Measurements from ENCODE around the gene KLHL41. TPM values are rescaled to one million over a fixed set of nuclear protein-coding genes. Genes with fewer than 3 reads are reported as not detected.
"Not testable (repeated sequence)": the region's sequence is repeated elsewhere in the genome, so short reads cannot be mapped to it uniquely, and the experiment has no call there.

The KLHL41 gene
- polyA plus RNA-seq, 1 donor from 2014 or later: 2.3 TPM

DNA sequence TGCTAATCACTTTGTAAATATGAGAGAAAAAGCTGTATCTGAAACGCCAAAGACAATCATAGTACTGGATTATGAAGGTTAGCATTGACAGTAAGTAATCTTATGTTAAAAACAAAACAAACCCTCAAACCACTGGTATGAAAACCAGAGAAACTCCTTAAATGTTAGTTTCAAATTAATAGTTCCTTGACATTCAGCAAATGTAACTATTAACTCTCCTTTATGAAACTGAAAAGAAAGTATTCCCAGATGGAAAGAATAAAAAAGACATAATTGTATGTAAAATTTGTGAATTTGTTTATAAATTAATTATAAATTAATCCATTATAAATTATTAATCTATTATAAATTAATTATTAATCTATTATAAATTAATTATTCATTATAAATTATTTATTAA, 51.9 kb downstream of the KLHL41 start:
- Histone ChIP-seq H3K27ac (ENCODE audit: low read length) (no peak overlapping the region), H3K27me3 (ENCODE audit: insufficient read depth, low read depth, low read length) (no peaks in the 10 kb centered on the region), H3K36me3 (ENCODE audit: insufficient read depth, low read length) (peaks cover 6% of the 10 kb centered on the region), H3K4me3 (ENCODE audit: low read length) (no peak overlapping the region), H3K9ac (ENCODE audit: low read length) (no peak overlapping the region), H3K9me2 (ENCODE audit: insufficient read depth, low read length) (no peaks in the 10 kb centered on the region), H3K4me2 (ENCODE audit: low read length) (no peak overlapping the region), H3K79me2 (replicated peaks; ENCODE audit: insufficient read depth, low read length) (no peaks in the 10 kb centered on the region), H4K20me1 (ENCODE audit: insufficient read depth) (no peaks in the 10 kb centered on the region), H3F3A (ENCODE audit: insufficient read depth, low read length, poor library complexity, severe bottlenecking) (no peaks in the 10 kb centered on the region), H3K9me3 (ENCODE audit: low read length) (no peaks in the 10 kb centered on the region), H2AFZ (ENCODE audit: low read depth, low read length) (no peak overlapping the region)
- TF ChIP-seq, protein P1, sequence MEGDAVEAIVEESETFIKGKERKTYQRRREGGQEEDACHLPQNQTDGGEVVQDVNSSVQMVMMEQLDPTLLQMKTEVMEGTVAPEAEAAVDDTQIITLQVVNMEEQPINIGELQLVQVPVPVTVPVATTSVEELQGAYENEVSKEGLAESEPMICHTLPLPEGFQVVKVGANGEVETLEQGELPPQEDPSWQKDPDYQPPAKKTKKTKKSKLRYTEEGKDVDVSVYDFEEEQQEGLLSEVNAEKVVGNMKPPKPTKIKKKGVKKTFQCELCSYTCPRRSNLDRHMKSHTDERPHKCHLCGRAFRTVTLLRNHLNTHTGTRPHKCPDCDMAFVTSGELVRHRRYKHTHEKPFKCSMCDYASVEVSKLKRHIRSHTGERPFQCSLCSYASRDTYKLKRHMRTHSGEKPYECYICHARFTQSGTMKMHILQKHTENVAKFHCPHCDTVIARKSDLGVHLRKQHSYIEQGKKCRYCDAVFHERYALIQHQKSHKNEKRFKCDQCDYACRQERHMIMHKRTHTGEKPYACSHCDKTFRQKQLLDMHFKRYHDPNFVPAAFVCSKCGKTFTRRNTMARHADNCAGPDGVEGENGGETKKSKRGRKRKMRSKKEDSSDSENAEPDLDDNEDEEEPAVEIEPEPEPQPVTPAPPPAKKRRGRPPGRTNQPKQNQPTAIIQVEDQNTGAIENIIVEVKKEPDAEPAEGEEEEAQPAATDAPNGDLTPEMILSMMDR (IDR thresholded peaks at IDR 0.05; ENCODE audit: poor library complexity, severe bottlenecking): no peak
- no peak for TF ChIP-seq TAF1 (IDR thresholded peaks at IDR 0.05; ENCODE audit: low read depth)
- TF ChIP-seq EP300 (conservative IDR thresholded peaks at IDR 0.05; ENCODE audit: poor library complexity, severe bottlenecking): no peak
- TF ChIP-seq, protein P2, sequence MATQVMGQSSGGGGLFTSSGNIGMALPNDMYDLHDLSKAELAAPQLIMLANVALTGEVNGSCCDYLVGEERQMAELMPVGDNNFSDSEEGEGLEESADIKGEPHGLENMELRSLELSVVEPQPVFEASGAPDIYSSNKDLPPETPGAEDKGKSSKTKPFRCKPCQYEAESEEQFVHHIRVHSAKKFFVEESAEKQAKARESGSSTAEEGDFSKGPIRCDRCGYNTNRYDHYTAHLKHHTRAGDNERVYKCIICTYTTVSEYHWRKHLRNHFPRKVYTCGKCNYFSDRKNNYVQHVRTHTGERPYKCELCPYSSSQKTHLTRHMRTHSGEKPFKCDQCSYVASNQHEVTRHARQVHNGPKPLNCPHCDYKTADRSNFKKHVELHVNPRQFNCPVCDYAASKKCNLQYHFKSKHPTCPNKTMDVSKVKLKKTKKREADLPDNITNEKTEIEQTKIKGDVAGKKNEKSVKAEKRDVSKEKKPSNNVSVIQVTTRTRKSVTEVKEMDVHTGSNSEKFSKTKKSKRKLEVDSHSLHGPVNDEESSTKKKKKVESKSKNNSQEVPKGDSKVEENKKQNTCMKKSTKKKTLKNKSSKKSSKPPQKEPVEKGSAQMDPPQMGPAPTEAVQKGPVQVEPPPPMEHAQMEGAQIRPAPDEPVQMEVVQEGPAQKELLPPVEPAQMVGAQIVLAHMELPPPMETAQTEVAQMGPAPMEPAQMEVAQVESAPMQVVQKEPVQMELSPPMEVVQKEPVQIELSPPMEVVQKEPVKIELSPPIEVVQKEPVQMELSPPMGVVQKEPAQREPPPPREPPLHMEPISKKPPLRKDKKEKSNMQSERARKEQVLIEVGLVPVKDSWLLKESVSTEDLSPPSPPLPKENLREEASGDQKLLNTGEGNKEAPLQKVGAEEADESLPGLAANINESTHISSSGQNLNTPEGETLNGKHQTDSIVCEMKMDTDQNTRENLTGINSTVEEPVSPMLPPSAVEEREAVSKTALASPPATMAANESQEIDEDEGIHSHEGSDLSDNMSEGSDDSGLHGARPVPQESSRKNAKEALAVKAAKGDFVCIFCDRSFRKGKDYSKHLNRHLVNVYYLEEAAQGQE (IDR thresholded peaks at IDR 0.05; ENCODE audit: borderline replicate concordance): no peak
- no peak for TF ChIP-seq RAD21 (conservative IDR thresholded peaks at IDR 0.05)
- no peak for TF ChIP-seq EZH2 (IDR thresholded peaks at IDR 0.05; ENCODE audit: borderline replicate concordance, insufficient read depth, low read length, poor library complexity, severe bottlenecking)

GRCh38 chr2:169562084-169562483, 52.6 kb downstream of the KLHL41 start:
- not testable (repeated sequence) for H3K4me2 ChIP-seq (ENCODE audit: low read length)

DNA sequence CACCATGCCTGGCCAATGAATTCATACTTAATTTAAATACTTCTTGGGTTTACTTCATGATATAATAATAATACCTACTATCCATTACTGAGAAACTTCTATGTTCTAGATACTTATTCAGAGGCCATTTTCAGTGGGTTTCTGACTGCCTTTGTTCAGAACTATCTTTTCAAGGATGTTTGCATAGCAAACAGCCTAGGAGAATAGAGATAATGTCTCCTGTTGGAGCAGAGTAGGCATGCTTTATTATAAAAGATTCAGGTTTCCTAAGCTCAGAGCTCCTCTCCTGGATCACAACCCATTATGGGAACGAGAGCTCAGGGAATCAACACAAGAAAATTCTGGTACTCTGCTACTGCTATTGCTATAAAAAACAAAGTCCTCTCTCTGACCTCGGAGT, 53.0 kb downstream of the KLHL41 start:
- H3K27ac ChIP-seq (ENCODE audit: low read length): no peak overlapping the region
- H3K9ac ChIP-seq (ENCODE audit: low read length): no peak overlapping the region
- peaks cover 6% of the 10 kb centered on the region for H3K36me3 ChIP-seq (ENCODE audit: insufficient read depth, low read length)
- no peaks in the 10 kb centered on the region for H3K9me2 ChIP-seq (ENCODE audit: insufficient read depth, low read length)
- H3F3A ChIP-seq (ENCODE audit: insufficient read depth, low read length, poor library complexity, severe bottlenecking): no peaks in the 10 kb centered on the region
- no peaks in the 10 kb centered on the region for H3K9me3 ChIP-seq (ENCODE audit: low read length)
- H3K4me2 ChIP-seq (ENCODE audit: low read length): no peak overlapping the region
- no peak overlapping the region for H2AFZ ChIP-seq (ENCODE audit: low read depth, low read length)
- H3K27me3 ChIP-seq (ENCODE audit: insufficient read depth, low read depth, low read length): no peaks in the 10 kb centered on the region
- H3K79me2 ChIP-seq (replicated peaks; ENCODE audit: insufficient read depth, low read length): no peaks in the 10 kb centered on the region
- TF ChIP-seq MXI1 (conservative IDR thresholded peaks at IDR 0.05; ENCODE audit: poor library complexity, severe bottlenecking) (no peak), POLR2AphosphoS5 (IDR thresholded peaks at IDR 0.05) (no peak), SMC3 (conservative IDR thresholded peaks at IDR 0.05; ENCODE audit: poor library complexity) (no peak), EZH2 (IDR thresholded peaks at IDR 0.05; ENCODE audit: borderline replicate concordance, insufficient read depth, low read length, poor library complexity, severe bottlenecking) (no peak), EP300 (conservative IDR thresholded peaks at IDR 0.05; ENCODE audit: poor library complexity, severe bottlenecking) (no peak), TAF1 (IDR thresholded peaks at IDR 0.05; ENCODE audit: low read depth) (no peak), RAD21 (conservative IDR thresholded peaks at IDR 0.05) (no peak)
- TF ChIP-seq, protein P2 (IDR thresholded peaks at IDR 0.05; ENCODE audit: borderline replicate concordance): no peak
- TF ChIP-seq, protein P1 (IDR thresholded peaks at IDR 0.05; ENCODE audit: poor library complexity, severe bottlenecking): no peak
- H3K4me3 ChIP-seq (ENCODE audit: low read length): no peak overlapping the region
- no peaks in the 10 kb centered on the region for H4K20me1 ChIP-seq (ENCODE audit: insufficient read depth)

More at GRCh38 chr2:169562084-169562483, 52.6 kb downstream of the KLHL41 start:
- H3K4me3 ChIP-seq (ENCODE audit: low read length); H3K27me3 ChIP-seq (ENCODE audit: insufficient read depth, low read depth, low read length); H3K27ac ChIP-seq (ENCODE audit: low read length); H3K9me2 ChIP-seq (ENCODE audit: insufficient read depth, low read length); H2AFZ ChIP-seq (ENCODE audit: low read depth, low read length); H3K9me3 ChIP-seq (ENCODE audit: low read length); H3F3A ChIP-seq (ENCODE audit: insufficient read depth, low read length, poor library complexity, severe bottlenecking); H4K20me1 ChIP-seq (ENCODE audit: insufficient read depth); H3K79me2 ChIP-seq (replicated peaks; ENCODE audit: insufficient read depth, low read length); H3K36me3 ChIP-seq (ENCODE audit: insufficient read depth, low read length); H3K9ac ChIP-seq (ENCODE audit: low read length): not testable (repeated sequence)
